Measurements from ENCODE around the gene FOXO3. TPM values are rescaled to one million over a fixed set of nuclear protein-coding genes. Genes with fewer than 3 reads are reported as not detected.

The FOXO3 gene
- total and polyA plus RNA-seq, 2 of the 13 experiments (the other 11 are each of a cell fraction or from before 2014, with no cell fraction given), result 16.0 to 22.5 TPM

DNA sequence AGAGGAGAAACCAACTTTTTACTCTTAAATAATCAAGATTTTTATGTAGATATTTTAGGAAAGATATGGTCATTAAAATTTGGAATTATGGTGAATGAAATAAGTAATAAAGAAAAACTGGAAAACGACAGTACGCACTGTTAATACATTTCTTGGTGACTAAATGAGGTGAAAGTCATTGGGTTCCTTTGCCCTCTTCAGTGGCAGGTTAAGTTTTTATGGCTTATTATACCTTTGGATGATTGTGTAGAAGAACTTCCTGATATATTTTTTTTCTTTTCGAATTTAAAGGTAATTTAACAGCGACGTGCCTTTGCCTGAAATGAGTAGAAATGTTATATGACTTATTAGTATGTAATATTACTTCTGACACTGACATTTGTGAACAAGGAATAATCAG, 43.4 kb downstream of the FOXO3 start:
- Histone ChIP-seq H3K27me3 (ENCODE audit: control insufficient read depth in 1 of 2, insufficient read depth in 2 of 2, low read length in 2 of 2) (no peaks in the 10 kb centered on the region), H3K9me3 (ENCODE audit: low read length) (no peaks in the 10 kb centered on the region), H3K79me2 (ENCODE audit: insufficient read depth, low read length) (peaks cover 81% of the 10 kb centered on the region), H2AFZ (ENCODE audit: low read length) (no peak overlapping the region), H4K20me1 (ENCODE audit: insufficient read depth, low read length) (peaks cover 44% of the 10 kb centered on the region), H3K4me3 (replicated peaks in 1 of 3; ENCODE audit: insufficient read depth in 1 of 3, low read depth in 2 of 3, low read length in 3 of 3) (no peak overlapping the region), H3K4me2 (ENCODE audit: low read depth, low read length) (no peak overlapping the region), H3K9ac (ENCODE audit: insufficient read depth, low read depth, low read length) (no peak overlapping the region), H3K27ac (ENCODE audit: extremely low read length, insufficient read depth, low read length) (no peak overlapping the region), H3K36me3 (replicated peaks in 1 of 2; ENCODE audit: control insufficient read depth in 1 of 2, insufficient read depth in 2 of 2, low read length in 2 of 2) (no peaks in the 10 kb centered on the region), H3K4me1 (ENCODE audit: insufficient read depth, low read length) (peaks cover 23% of the 10 kb centered on the region)
- TF ChIP-seq ZNF768 (CRISPR knock-in tag; IDR thresholded peaks at IDR 0.05), result no peak
- TF ChIP-seq ZBTB7B (CRISPR knock-in tag; IDR thresholded peaks at IDR 0.05), result no peak
- no peak for TF ChIP-seq HIVEP1 (CRISPR knock-in tag; IDR thresholded peaks at IDR 0.05)
- TF ChIP-seq, protein P1, sequence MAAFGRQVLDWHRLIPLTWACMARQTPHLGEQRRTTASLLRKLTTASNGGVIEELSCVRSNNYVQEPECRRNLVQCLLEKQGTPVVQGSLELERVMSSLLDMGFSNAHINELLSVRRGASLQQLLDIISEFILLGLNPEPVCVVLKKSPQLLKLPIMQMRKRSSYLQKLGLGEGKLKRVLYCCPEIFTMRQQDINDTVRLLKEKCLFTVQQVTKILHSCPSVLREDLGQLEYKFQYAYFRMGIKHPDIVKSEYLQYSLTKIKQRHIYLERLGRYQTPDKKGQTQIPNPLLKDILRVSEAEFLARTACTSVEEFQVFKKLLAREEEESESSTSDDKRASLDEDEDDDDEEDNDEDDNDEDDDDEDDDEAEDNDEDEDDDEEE (CRISPR knock-in tag; IDR thresholded peaks at IDR 0.05), result no peak
- TF ChIP-seq JARID2 (CRISPR knock-in tag; IDR thresholded peaks at IDR 0.05; ENCODE audit: insufficient replicate concordance), result no peak
- no peak for TF ChIP-seq ZNF766 (CRISPR knock-in tag; IDR thresholded peaks at IDR 0.05; ENCODE audit: borderline replicate concordance)
- TF ChIP-seq, protein P2, sequence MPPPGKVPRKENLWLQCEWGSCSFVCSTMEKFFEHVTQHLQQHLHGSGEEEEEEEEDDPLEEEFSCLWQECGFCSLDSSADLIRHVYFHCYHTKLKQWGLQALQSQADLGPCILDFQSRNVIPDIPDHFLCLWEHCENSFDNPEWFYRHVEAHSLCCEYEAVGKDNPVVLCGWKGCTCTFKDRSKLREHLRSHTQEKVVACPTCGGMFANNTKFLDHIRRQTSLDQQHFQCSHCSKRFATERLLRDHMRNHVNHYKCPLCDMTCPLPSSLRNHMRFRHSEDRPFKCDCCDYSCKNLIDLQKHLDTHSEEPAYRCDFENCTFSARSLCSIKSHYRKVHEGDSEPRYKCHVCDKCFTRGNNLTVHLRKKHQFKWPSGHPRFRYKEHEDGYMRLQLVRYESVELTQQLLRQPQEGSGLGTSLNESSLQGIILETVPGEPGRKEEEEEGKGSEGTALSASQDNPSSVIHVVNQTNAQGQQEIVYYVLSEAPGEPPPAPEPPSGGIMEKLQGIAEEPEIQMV (CRISPR knock-in tag; IDR thresholded peaks at IDR 0.05; ENCODE audit: low read depth), result no peak
- TF ChIP-seq KAT2B (IDR thresholded peaks at IDR 0.05; ENCODE audit: borderline replicate concordance, low read depth, low read length), result no peak
- TF ChIP-seq HOXA3 (CRISPR knock-in tag; IDR thresholded peaks at IDR 0.05), result no peak
- TF ChIP-seq ZNF546 (CRISPR knock-in tag; conservative IDR thresholded peaks at IDR 0.05), result no peak
- ChIA-PET POLR2A (no interaction called here), CTCF (ENCODE audit: low intra/inter-chr PET ratio, low total read pairs) (no interaction called here)
- intact Hi-C loops (cut with micrococcal nuclease; ENCODE audit: unreplicated experiment) (no loop called here), in situ Hi-C loops (cut with HindIII; ENCODE audit: extremely low pct_ligation_motif_present, low pct_unique_long_range_greater_than_20kb) (no loop called here)
- FAIRE-seq (no peak), ATAC-seq (no peak), DNase-seq (ENCODE audit: low spot score) (no peak)
- 97% methylated on average over 5 of the region's 5 CpGs for WGBS (ENCODE audit: low lambda C conversion rate)
- BruUV-seq (replicated peaks), result no TSS peak
